GM18505 (cell line): ENCODE results near the gene KCNMB1.

Source experiments
- ATAC-seq: cut with Tn5 transposase; IDR thresholded peaks from one replicate; pipeline ENCODE4 v1.9.1; 2021; ENCODE audit not compliant: unreplicated experiment
- POLR2A ChIP-seq: IDR thresholded peaks from 4 replicates; pipeline ENCODE4 v1.6.1; 2011; ENCODE audit warnings: borderline replicate concordance; ENCODE audit not compliant: insufficient read depth, insufficient read length; ENCODE audit errors: extremely low read depth

KCNMB1 gene

GRCh38 chr5:170426149-170426767 lies 37.1 kb upstream of the KCNMB1 start:
- TF ChIP-seq POLR2A, result no peak
- no peak for ATAC-seq

DNA sequence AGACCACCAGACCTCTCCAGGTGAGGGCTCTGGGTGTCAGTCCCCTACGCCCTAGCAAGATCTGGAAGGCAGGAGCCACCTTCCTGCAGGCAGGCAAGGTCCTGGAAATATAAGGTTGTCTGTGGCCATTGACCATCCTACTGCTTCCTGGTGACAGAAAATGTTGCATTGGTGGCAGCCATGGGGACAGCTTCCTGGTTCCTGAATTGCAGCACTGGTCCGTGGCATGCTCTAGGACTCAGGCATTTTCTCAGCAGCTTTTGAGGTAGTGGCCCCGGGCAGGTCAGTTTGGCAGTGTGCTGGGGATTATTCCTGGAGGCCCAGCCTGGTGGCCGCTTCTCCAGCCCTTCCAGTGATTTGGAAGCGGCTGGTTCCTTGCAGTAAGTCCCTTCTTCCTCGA lies 36.6 kb upstream of the KCNMB1 start:
- TF ChIP-seq POLR2A, result no peak
- ATAC-seq, result no peak

- no peak for ATAC-seq
- TF ChIP-seq POLR2A, result no peak
These were observed 35.5 kb upstream of the KCNMB1 start for GRCh38 chr5:170424629-170425028.

GRCh38 chr5:170423692-170424091 lies 34.5 kb upstream of the KCNMB1 start:
- no peak for TF ChIP-seq POLR2A
- ATAC-seq, result no peak

DNA sequence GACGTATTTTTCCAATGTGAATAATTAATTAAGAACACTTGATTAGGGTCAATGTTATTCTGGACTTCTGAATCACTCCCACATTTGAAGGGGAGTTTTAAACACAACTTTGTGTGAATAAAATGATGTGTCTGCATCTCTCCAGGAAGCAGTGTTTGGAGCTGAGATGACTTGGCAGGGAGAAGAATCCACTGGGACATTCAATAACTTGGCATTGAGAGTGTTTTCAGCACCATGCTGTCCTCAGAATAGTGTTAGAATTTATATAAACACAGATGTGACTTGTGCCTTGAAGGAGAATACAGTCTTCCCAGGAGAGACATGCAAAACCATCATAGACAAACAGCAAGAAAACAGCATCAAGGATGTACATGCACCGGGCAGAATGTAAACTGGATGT lies 32.7 kb upstream of the KCNMB1 start:
- no peak for ATAC-seq

DNA sequence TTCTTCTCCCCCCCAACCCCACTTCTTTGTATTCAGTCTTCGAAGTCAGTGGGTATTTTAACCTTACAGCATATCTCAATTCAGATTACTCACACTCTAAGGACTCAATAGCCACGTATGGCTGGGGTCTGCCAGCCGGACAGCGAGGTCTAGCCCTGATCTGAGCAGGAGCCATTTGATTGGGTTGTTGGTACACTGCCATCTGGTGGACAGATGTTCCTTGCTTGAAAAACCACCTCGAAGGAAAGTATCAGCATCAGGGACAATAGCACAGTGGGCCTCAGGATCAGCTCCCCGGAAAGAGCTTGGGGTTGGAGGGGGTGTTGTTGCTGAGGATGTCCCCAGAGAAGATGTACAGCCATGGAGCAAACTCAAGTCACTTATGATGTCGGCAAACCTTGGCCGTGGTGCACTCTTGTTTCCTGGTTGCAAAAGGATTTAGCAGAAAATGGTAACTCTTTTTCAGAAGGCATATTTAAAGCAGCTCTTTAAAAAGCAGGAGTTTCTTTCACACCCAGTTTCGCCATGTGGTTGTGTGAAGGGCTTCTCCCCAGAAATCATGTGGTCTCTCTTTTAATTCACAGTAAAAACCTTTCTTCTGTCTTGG lies 31.7 kb upstream of the KCNMB1 start:
- ATAC-seq, result no peak
- no peak for TF ChIP-seq POLR2A

More for the DNA sequence above, 32.7 kb upstream of the KCNMB1 start:
- no peak for TF ChIP-seq POLR2A

GRCh38 chr5:170419643-170420042 lies 30.5 kb upstream of the KCNMB1 start:
- TF ChIP-seq POLR2A, result no peak

GRCh38 chr5:170418736-170419135 lies 29.6 kb upstream of the KCNMB1 start:
- no peak for ATAC-seq
- TF ChIP-seq POLR2A, result no peak

More at GRCh38 chr5:170419643-170420042, 30.5 kb upstream of the KCNMB1 start:
- ATAC-seq, result no peak

- TF ChIP-seq POLR2A, result no peak
- no peak for ATAC-seq
These were observed 27.4 kb upstream of the KCNMB1 start for GRCh38 chr5:170416526-170416925.

DNA sequence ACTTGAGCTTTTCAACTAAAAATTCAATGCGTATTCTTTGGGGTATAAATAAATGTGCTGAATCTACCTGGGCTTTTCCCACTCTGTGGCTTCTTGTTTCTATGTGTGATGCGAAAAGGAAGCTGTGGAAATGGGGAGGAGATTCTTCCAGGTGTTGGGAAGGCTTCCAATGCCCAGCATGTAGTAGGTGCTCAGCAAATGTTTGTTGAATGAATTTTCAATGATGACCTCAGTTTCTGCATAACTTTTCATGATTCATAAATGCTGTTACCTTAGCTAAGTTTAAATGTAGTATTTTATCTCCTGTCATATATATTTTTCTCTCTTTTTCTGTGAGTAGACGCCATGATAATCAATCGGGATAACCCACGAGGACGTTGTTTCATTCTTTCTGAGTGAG lies 25.6 kb upstream of the KCNMB1 start:
- no peak for ATAC-seq
- no peak for TF ChIP-seq POLR2A

- no peak for ATAC-seq
- TF ChIP-seq POLR2A, result no peak
These were observed 24.7 kb upstream of the KCNMB1 start for GRCh38 chr5:170413897-170414296.

- no peak for ATAC-seq
- no peak for TF ChIP-seq POLR2A
These were observed 21.9 kb upstream of the KCNMB1 start for GRCh38 chr5:170411100-170411499.

DNA sequence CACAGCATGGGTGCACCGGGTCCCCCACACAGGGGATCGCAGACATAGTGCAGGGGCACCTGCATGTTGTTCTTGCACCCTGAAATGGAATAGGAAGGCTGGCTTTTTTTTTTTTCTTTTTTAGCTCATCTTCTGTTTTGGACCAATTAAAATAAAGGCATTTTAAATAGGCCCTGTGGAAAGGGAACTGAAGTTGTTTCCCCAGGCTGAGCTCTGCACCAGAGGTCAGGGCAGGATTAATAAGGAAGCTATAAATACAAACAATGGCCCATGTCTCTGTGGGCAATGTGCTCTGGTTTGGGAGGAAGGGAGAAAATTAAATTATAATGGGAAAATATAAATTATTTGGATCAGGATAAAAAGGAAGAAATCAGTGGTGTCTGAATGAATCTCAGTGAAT lies 21.2 kb upstream of the KCNMB1 start:
- TF ChIP-seq POLR2A, result no peak
- no peak for ATAC-seq

GRCh38 chr5:170408877-170409660 lies 19.9 kb upstream of the KCNMB1 start:
- ATAC-seq, result no peak
- TF ChIP-seq POLR2A, result no peak
